Right lobe of liver (tissue), 4 donors: ENCODE measurements around the gene NFATC1.

Experiments
- CTCF ChIP-seq, 4 donors: fragments of 200-600 bp in 3 of 4; fragments of 450-650 bp in 1 of 4; IDR thresholded peaks; one replicate each; pipeline versions ENCODE4 v1.5.1 to v1.8.0; 2016 to 2022; ENCODE audit warnings: antibody characterized with exemption in 4 of 4, mild to moderate bottlenecking in 2 of 4
- POLR2A ChIP-seq: fragments of 450-650 bp; IDR thresholded peaks from one replicate; pipeline ENCODE4 v1.6.1; 2017; ENCODE audit warnings: antibody characterized with exemption, mild to moderate bottlenecking
- donor health status: DM: no; HTN: no; CAD: no.
- donor health status: DM: no; HTN: no; CAD: no.
- donor health status: DM: no; HTN: yes; CAD: no.

GRCh38 chr18:79577451-79578395 lies 182.0 kb downstream of the NFATC1 start:
- no peak for TF ChIP-seq CTCF (IDR thresholded peaks at IDR 0.05)
- no peak for TF ChIP-seq POLR2A
